Melanocyte of skin (primary cell): ENCODE data around the gene MED26. TPM values are rescaled to one million over a fixed set of nuclear protein-coding genes. Genes with fewer than 3 reads are reported as not detected.

ENCODE experiments used
- small RNA-seq, 2 donors: library from RNA; depleted of rRNA; stranded (forward); fragments of <200 nt; gene quantifications; one replicate each; pipeline ENCODE3, GENCODE V24; 2012
- total RNA-seq, 2 donors: library from RNA; depleted of rRNA; stranded (reverse); fragments of >200 nt; gene quantifications; 2 replicates each; pipeline ENCODE4 v1.2.3, GENCODE V29; 2012

Gene MED26
- total RNA-seq = 1 to 10 TPM; 5.9 to 8.7 TPM

DNA sequence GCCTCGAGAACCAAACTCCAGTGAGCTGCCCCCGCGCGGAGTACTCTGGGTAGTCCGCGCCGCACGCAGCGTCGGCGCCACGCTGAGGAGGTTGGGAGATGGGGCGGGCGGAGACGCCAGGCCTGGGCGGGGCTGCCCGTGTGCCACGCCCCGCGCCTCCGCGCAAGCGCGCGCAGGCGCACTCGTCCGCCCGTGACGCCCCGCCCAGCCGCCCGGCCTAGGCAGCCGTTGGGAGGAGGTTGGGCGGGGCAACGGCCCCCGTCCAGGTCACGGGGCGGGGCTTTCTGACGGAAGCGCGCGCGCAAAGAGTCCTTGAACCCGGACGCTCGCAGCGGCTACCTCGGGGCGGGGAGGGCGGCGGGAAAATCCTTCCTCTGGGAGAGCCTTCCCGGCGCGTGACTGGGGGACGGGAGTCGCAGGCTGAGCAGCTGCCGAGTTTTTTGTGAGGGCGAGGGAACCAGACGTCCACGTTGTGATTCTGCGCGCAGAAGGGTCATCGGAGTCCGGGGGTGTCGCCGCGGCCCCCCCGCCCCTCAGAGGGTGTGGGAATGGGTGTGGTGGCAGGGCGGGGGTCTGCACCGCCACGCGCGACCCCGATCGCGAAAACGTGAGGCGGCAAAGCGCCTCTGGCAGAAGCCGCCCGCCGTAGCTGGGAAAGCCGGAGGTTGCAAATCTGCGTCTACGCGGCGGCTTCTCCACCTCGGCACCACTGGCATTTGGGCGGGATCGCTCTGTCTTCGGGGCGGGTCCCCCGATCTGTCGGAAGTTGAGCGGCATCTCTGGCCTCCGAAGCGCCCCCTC lies at the start of gene MED26:
Gene MED26 (minus strand): TSS at position 22 of the 801 bp plus-strand sequence. CDS start 261 bp downstream, outside the sequence.

DNA sequence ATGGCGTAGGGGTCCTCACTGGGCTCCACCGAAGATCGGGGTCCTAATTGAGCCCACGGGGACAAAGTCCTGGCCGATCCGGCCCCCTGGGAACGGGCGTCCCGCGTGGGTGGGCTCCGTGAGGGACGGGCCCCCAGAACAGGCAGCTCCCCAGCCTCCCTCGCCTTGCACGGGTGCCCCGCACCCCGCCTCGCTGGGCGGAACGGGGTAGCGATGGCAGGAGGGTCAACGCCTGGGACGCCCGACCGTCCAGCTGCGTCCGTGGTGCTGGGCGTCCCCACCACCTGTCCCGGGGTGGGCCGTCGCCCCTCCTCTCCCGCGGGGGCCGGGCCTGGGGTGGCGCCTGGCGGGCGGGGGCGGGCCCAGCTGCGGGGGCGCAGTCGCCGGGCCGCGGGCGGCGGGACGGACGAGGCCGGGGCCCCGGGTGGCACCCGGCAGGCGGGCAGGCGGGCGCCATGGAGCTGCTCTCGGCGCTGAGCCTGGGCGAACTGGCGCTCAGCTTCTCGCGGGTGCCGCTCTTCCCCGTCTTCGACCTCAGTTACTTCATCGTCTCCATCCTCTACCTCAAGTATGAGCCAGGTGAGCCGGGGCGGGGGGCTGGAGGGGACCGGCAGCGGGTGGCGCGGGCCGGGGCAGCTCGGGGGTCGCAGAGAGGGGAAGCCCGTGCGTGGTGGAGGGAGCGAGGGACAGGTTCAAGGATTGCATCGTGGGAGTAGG lies 32.9 kb upstream of the MED26 start, which contains the start of gene TMEM38A:
Gene TMEM38A (plus strand): TSS at position 377 of the 717 bp plus-strand sequence. CDS start 79 bp downstream, at position 456.

DNA sequence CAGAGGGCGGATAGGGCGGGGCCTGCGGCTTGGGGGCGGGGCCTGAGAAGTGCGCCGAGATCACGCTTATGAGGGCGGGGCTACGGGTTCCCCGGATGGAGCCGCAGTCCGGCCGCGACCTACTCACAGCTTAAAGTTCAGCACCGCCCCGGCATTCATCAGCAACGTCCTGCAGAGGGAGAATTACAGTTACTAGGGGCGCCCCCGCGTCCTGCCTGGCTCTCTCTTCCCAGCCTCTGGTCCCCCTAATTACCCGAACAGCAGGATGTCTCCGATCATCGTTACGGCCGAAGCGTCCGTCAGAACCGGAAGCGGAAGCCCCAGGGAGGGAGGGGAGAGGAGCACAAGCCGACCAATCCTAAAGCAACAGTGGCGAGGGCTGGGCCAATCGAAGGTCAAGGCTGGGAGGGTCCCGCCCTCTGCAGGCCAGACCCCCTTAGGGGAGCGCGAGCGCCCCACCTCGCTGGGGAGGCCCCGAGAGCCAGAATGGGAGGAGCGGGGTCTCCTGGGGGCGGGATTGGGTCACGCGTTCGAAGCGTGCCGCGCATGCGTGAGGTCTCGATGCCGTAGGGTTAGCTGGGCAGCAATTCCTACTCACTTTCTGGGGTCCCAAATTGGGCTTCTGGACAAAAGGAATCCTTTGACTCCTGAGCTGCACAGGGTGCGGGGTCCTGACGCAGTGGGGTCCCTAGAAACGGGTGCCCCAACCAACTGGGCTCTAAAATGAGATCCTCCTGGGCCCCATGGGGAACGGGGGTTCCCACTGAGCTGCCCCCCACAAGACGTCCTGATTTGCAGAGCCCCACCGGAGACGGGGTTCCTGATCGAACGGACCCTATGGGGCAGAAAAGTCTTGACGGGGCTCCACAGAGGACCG lies 32.1 kb upstream of the MED26 start, which contains the start of gene SMIM7:
Gene SMIM7 (minus strand): TSS at position 313 of the 877 bp plus-strand sequence. CDS start 34 bp downstream, at position 279.

GRCh38 chr19:16572332-16573211 lies 55.4 kb downstream of the MED26 start, which contains the start of gene SLC35E1:
Gene SLC35E1, minus strand, starts transcription at chr19:16572415. Its CDS starts 51 bp downstream, at chr19:16572364.

DNA sequence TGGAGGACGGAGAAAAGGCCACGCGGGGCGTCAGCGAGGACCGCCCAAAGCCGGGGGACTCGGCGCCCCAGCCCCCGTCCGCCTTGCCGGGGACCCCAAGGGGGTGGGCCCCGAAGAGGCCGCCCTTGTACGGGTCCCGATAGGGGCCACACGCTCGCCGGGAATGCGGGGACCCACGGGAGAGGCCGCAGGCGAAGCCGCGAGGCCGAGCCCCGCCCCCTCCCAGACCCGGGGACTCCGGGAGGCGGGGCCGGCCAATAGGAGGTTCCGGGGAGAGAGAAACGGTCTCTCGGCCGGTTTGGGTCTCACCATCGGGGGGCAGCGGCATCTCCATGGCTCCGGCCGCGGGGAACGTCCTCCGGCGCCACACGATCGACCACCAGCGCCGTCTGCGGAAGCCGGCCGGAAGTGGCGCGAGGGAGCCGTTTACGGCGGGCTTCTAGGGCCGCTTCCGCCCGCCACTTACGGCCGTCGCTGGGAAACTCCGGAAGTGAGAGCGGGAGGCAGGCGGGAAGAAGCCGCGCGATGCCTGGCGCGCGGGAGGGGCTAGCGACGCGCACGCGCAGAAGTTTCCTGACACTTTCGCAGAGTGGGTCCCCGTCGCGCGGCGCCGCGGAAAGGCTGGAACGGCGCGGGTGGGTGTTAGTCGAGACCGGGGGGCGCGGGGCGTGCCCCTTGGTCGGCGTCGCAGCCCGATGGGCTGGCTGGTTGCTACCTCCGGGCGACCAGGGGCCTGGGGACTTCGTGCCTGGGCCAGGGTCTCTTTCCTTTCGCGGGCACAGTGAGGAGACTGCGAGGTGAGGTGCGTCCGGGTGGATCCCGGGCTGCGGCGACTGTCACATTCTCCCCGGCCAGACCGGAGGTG lies 85.7 kb downstream of the MED26 start, which contains the start of gene CHERP:
Gene CHERP (minus strand): TSS at position 393 of the 865 bp plus-strand sequence. CDS start 59 bp downstream, at position 334.

Small RNA genes within 50 kb of the gene (small RNA-seq; reads per million reads assigned to genes)
- 0 reads per million in 2 donors for gene RN7SL146P

Other genes starting within 250 kb of the MED26 start
- 10 to 100 TPM; 10.7 to 18.3 TPM for gene EPS15L1, start 156.2 kb downstream of the MED26 start, total RNA-seq
- not detected for gene CALR3, start 132.0 kb downstream of the MED26 start, total RNA-seq
- gene C19orf44, start 131.8 kb downstream of the MED26 start, total RNA-seq = 1 to 10 TPM; 4.7 to 6.9 TPM
- 10 to 100 TPM in 1 of 2 donors, 1 to 10 TPM in 1; 6.2 to 10.7 TPM for gene CHERP, start 85.8 kb downstream of the MED26 start, total RNA-seq
- gene SLC35E1, start 55.8 kb downstream of the MED26 start, total RNA-seq = 10 to 100 TPM; 15.7 to 17.6 TPM
- 10 to 100 TPM; 49.2 to 50.3 TPM for gene SMIM7, start 31.9 kb upstream of the MED26 start, total RNA-seq
- 1 to 10 TPM; 1.4 to 2.3 TPM for gene TMEM38A, start 32.9 kb upstream of the MED26 start, total RNA-seq
- not detected for gene NWD1, start 91.6 kb upstream of the MED26 start, total RNA-seq
- 10 to 100 TPM; 22.4 to 26.0 TPM for gene SIN3B, start 201.2 kb upstream of the MED26 start, total RNA-seq